Measurements from ENCODE around the gene WDR44. TPM values are rescaled to one million over a fixed set of nuclear protein-coding genes. Genes with fewer than 3 reads are reported as not detected.
"Not testable (repeated sequence)": the region's sequence is repeated elsewhere in the genome, so short reads cannot be mapped to it uniquely, and the experiment has no call there.

Gene WDR44
- total RNA-seq = 22.1 TPM

GRCh38 chrX:118345464-118346257 lies at the start of gene WDR44:
Gene WDR44, plus strand, starts transcription at chrX:118346106. Its CDS starts 398 bp downstream, at chrX:118346504.
- intact Hi-C loops (cut with DNase I) = no loop called here
- H3K9me3 ChIP-seq = no peaks in the 10 kb centered on the region

GRCh38 chrX:118305827-118306226 lies 40.1 kb upstream of the WDR44 start:
- H3K4me3 ChIP-seq; H3K27me3 ChIP-seq; H3K4me1 ChIP-seq; intact Hi-C loops (cut with DNase I); DNase-seq (ENCODE audit: extremely low spot score in 2 of 2); H3K27ac ChIP-seq; H3K36me3 ChIP-seq: not testable (repeated sequence)
- peaks cover 12% of the 10 kb centered on the region for H3K9me3 ChIP-seq

More at GRCh38 chrX:118345464-118346257, at the start of gene WDR44:
- Histone ChIP-seq H3K4me3 (peak within 1 kb of the TSS; percentile 63 to 64), H3K27ac (peak within 1 kb of the TSS; percentile 89), H3K27me3 (no peaks in the 10 kb centered on the region), H3K4me1 (peaks cover 10% of the 10 kb centered on the region), H3K36me3 (no peaks in the 10 kb centered on the region)
- TF ChIP-seq CTCF (IDR thresholded peaks at IDR 0.05) (no peak), POLR2AphosphoS5 (IDR thresholded peaks at IDR 0.05; ENCODE audit: insufficient read depth in 1 of 2, low read depth in 1 of 2) (peak; percentile 68 to 85), POLR2A (IDR thresholded peaks at IDR 0.05) (peak in 1 of 2 donors; percentile 67)
- DNase-seq (ENCODE audit: extremely low spot score in 2 of 2) = peak; percentile 95 to 97

GRCh38 chrX:118315529-118315928 lies 30.4 kb upstream of the WDR44 start:
- intact Hi-C loops (cut with DNase I) = no loop called here
- no peaks in the 10 kb centered on the region for H3K36me3 ChIP-seq
- no peak overlapping the region for H3K4me3 ChIP-seq
- no peak for DNase-seq (ENCODE audit: extremely low spot score in 2 of 2)
- TF ChIP-seq POLR2A (IDR thresholded peaks at IDR 0.05) = no peak
- no peak for TF ChIP-seq CTCF (IDR thresholded peaks at IDR 0.05)
- no peak for TF ChIP-seq POLR2AphosphoS5 (IDR thresholded peaks at IDR 0.05; ENCODE audit: insufficient read depth in 1 of 2, low read depth in 1 of 2)
- no peak overlapping the region for H3K27ac ChIP-seq
- no peaks in the 10 kb centered on the region for H3K9me3 ChIP-seq
- H3K27me3 ChIP-seq = no peaks in the 10 kb centered on the region
- no peaks in the 10 kb centered on the region for H3K4me1 ChIP-seq

- intact Hi-C loops (cut with DNase I) = no loop called here
- H3K4me1 ChIP-seq = no peaks in the 10 kb centered on the region
- H3K27me3 ChIP-seq = no peaks in the 10 kb centered on the region
- DNase-seq (ENCODE audit: extremely low spot score in 2 of 2) = no peak
- TF ChIP-seq POLR2AphosphoS5 (IDR thresholded peaks at IDR 0.05; ENCODE audit: insufficient read depth in 1 of 2, low read depth in 1 of 2) = no peak
- TF ChIP-seq CTCF (IDR thresholded peaks at IDR 0.05) = no peak
- TF ChIP-seq POLR2A (IDR thresholded peaks at IDR 0.05) = no peak
- H3K4me3 ChIP-seq = no peak overlapping the region
- H3K27ac ChIP-seq = no peak overlapping the region
- H3K9me3 ChIP-seq = no peaks in the 10 kb centered on the region
- no peaks in the 10 kb centered on the region for H3K36me3 ChIP-seq
Observed at GRCh38 chrX:118324588-118324987, 21.3 kb upstream of the WDR44 start.

- H3K4me3 ChIP-seq = no peak overlapping the region
- no peak for TF ChIP-seq POLR2AphosphoS5 (IDR thresholded peaks at IDR 0.05; ENCODE audit: insufficient read depth in 1 of 2, low read depth in 1 of 2)
- no peak overlapping the region for H3K27ac ChIP-seq
- no peaks in the 10 kb centered on the region for H3K9me3 ChIP-seq
- no peaks in the 10 kb centered on the region for H3K4me1 ChIP-seq
- DNase-seq (ENCODE audit: extremely low spot score in 2 of 2) = no peak
- H3K36me3 ChIP-seq = no peaks in the 10 kb centered on the region
- intact Hi-C loops (cut with DNase I) = no loop called here
- H3K27me3 ChIP-seq = no peaks in the 10 kb centered on the region
Observed at GRCh38 chrX:118325453-118325852, 20.5 kb upstream of the WDR44 start.

- Histone ChIP-seq H3K27me3 (no peaks in the 10 kb centered on the region), H3K4me3 (no peak overlapping the region), H3K9me3 (no peaks in the 10 kb centered on the region), H3K36me3 (no peaks in the 10 kb centered on the region), H3K27ac (no peak overlapping the region), H3K4me1 (no peaks in the 10 kb centered on the region)
- DNase-seq (ENCODE audit: extremely low spot score in 2 of 2) = no peak
- TF ChIP-seq CTCF (IDR thresholded peaks at IDR 0.05) (no peak), POLR2AphosphoS5 (IDR thresholded peaks at IDR 0.05; ENCODE audit: insufficient read depth in 1 of 2, low read depth in 1 of 2) (no peak), POLR2A (IDR thresholded peaks at IDR 0.05) (no peak)
- intact Hi-C loops (cut with DNase I) = no loop called here
Observed at GRCh38 chrX:118329175-118329574, 16.7 kb upstream of the WDR44 start.

Measured in vagina (tissue), 2 donors.